ENCODE data around the gene ASL.
"Not testable (repeated sequence)": the region's sequence is repeated elsewhere in the genome, so short reads cannot be mapped to it uniquely, and the experiment has no call there.

The ASL gene

GRCh38 chr7:66075590-66076461 lies at the start of gene ASL:
TSS of gene ASL (plus strand) at chr7:66075819. CDS start at chr7:66076082, 263 bp downstream.
- TF ChIP-seq, protein P1, sequence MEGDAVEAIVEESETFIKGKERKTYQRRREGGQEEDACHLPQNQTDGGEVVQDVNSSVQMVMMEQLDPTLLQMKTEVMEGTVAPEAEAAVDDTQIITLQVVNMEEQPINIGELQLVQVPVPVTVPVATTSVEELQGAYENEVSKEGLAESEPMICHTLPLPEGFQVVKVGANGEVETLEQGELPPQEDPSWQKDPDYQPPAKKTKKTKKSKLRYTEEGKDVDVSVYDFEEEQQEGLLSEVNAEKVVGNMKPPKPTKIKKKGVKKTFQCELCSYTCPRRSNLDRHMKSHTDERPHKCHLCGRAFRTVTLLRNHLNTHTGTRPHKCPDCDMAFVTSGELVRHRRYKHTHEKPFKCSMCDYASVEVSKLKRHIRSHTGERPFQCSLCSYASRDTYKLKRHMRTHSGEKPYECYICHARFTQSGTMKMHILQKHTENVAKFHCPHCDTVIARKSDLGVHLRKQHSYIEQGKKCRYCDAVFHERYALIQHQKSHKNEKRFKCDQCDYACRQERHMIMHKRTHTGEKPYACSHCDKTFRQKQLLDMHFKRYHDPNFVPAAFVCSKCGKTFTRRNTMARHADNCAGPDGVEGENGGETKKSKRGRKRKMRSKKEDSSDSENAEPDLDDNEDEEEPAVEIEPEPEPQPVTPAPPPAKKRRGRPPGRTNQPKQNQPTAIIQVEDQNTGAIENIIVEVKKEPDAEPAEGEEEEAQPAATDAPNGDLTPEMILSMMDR (IDR thresholded peaks at IDR 0.05; ENCODE audit: low read depth, low read length, missing control alignments), result no peak
- H3K4me3 ChIP-seq (replicated peaks; ENCODE audit: low read depth, low read length), result peak within 1 kb of the TSS; percentile 79
- no peak for DNase-seq (ENCODE audit: extremely low read depth, low read depth)

GRCh38 chr7:66028342-66028741 lies 47.3 kb upstream of the ASL start:
- not testable (repeated sequence) for DNase-seq (ENCODE audit: extremely low read depth, low read depth)

DNA sequence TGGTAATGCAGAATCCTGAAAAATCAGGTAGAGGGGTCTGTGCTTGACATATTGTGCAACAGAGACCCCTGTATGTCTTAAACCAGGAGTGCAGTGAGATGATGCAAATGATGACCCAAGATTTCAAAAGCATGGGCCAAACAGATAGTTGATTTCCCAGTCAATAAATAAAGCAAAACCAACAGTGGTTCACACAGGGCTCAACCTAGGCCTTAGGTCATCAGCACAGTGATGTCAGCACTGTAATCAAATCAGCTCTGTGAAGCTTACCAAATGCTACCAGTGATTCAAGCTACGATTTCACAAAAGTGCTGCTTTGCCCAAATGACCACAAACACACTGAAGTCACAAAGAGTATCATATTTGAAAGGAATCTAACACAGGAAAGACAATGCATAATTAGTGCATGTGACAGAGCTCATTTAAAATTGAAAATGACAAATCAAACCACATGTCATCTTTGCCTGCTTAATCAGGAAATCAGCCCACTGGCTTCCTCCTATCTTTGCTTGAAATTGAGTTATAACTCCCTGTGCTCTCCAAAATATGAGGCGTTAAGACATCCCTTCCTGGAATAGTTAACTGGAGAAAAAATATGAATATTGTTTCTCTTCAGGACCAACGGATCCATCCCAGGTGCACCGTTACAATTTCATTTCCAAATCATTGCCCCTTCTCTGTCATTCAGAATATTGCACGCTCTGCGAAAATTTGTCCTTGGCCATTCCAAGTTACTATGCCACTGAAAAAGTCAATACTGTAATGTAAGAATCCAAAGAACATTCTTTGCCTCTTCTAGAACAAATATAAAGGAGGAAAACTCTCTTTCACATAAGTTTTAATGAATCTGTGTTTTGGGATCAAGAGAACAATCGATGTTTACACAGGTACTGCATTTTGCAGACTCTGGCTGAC lies 41.9 kb upstream of the ASL start:
- TF ChIP-seq, protein P1 (IDR thresholded peaks at IDR 0.05; ENCODE audit: low read depth, low read length, missing control alignments), result no peak
- H3K4me3 ChIP-seq (replicated peaks; ENCODE audit: low read depth, low read length), result no peak overlapping the region
- no peak for DNase-seq (ENCODE audit: extremely low read depth, low read depth)

More at GRCh38 chr7:66028342-66028741, 47.3 kb upstream of the ASL start:
- H3K4me3 ChIP-seq (replicated peaks; ENCODE audit: low read depth, low read length), result not testable (repeated sequence)

GRCh38 chr7:66034436-66035010 lies 41.1 kb upstream of the ASL start:
- H3K4me3 ChIP-seq (replicated peaks; ENCODE audit: low read depth, low read length); DNase-seq (ENCODE audit: extremely low read depth, low read depth): not testable (repeated sequence)

DNA sequence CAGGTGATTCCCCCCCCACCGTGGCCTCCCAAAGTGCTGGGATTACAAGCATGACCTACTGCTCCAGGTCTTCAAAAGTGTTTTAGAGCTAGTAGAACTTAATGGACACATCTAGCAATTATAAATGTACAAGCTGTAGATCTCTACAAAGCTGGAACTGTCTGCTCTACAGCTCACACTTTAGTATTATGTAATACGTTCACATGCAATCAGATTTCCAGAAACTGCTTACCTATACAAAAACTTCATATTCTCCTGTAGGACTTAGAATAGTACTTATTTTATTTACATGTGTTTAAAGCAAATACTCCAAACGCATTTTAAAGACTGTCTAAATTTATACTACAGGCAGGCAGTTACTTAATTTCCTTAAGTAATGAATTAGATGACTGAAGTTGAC lies 39.2 kb upstream of the ASL start:
- TF ChIP-seq, protein P1 (IDR thresholded peaks at IDR 0.05; ENCODE audit: low read depth, low read length, missing control alignments), result no peak
- no peak for DNase-seq (ENCODE audit: extremely low read depth, low read depth)
- H3K4me3 ChIP-seq (replicated peaks; ENCODE audit: low read depth, low read length), result no peak overlapping the region

DNA sequence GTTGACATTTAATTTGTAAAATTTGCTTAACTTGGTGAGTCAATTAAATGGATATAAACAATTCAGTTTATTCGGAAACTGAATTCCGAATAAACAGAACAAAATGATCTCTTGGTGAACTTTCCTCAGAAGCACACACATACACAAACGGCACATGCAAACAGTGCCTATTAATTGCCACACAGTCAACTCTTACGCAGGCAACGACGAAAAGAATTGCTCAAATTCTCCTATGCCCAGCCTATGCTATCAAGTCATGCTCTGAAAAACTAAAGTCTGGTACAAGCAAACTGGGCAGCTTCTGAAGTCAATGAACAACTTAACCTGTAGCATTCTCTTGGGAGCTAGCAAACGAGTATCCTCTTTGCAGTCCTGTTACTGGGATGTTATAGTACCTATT lies 38.8 kb upstream of the ASL start:
- H3K4me3 ChIP-seq (replicated peaks; ENCODE audit: low read depth, low read length), result no peak overlapping the region
- TF ChIP-seq, protein P1 (IDR thresholded peaks at IDR 0.05; ENCODE audit: low read depth, low read length, missing control alignments), result no peak
- no peak for DNase-seq (ENCODE audit: extremely low read depth, low read depth)

- TF ChIP-seq, protein P1 (IDR thresholded peaks at IDR 0.05; ENCODE audit: low read depth, low read length, missing control alignments), result no peak
- H3K4me3 ChIP-seq (replicated peaks; ENCODE audit: low read depth, low read length), result no peak overlapping the region
- no peak for DNase-seq (ENCODE audit: extremely low read depth, low read depth)
Measured at GRCh38 chr7:66039094-66039670, 36.4 kb upstream of the ASL start.
